Stimulated activated naive CD8-positive, alpha-beta T cell treated with anti-CD3 and anti-CD28 coated beads, Interleukin-15, Interleukin-2, amounts not matched to agents 100 ng/mL and 50 ng/mL, for 24 hours (primary cell): ENCODE results near the gene ZNG1F.
"Not testable (repeated sequence)": the region's sequence is repeated elsewhere in the genome, so short reads cannot be mapped to it uniquely, and the experiment has no call there.

Source experiments
- H3K27ac Mint-ChIP-seq: one replicate; pipeline ENCODE4 v1.8.0; 2021; ENCODE audit warnings: mild to moderate bottlenecking, mixed read lengths
- H3K27me3 Mint-ChIP-seq: one replicate; pipeline ENCODE4 v1.8.0; 2021; ENCODE audit warnings: mixed read lengths
- H3K36me3 Mint-ChIP-seq: one replicate; pipeline ENCODE4 v1.8.0; 2021; ENCODE audit warnings: low read depth, mixed read lengths
- H3K4me1 Mint-ChIP-seq: one replicate; pipeline ENCODE4 v1.8.0; 2021; ENCODE audit warnings: low read depth, mixed read lengths
- H3K4me3 Mint-ChIP-seq: one replicate; pipeline ENCODE4 v1.8.0; 2021; ENCODE audit warnings: mild to moderate bottlenecking, mixed read lengths
- H3K9me3 Mint-ChIP-seq: one replicate; pipeline ENCODE4 v1.8.0; 2021; ENCODE audit warnings: mixed read lengths

ZNG1F gene

GRCh38 chr9:41126746-41127446 is 62.2 kb downstream of the ZNG1F start:
- H3K27me3 Mint-ChIP-seq, H3K9me3 Mint-ChIP-seq, H3K4me1 Mint-ChIP-seq, H3K36me3 Mint-ChIP-seq, H3K4me3 Mint-ChIP-seq, H3K27ac Mint-ChIP-seq: not testable (repeated sequence)

- not testable (repeated sequence) for H3K27ac Mint-ChIP-seq, H3K9me3 Mint-ChIP-seq, H3K27me3 Mint-ChIP-seq, H3K4me3 Mint-ChIP-seq, H3K36me3 Mint-ChIP-seq, H3K4me1 Mint-ChIP-seq
Measured at GRCh38 chr9:41125936-41126335, 63.2 kb downstream of the ZNG1F start.

GRCh38 chr9:41125109-41125658 is 63.9 kb downstream of the ZNG1F start:
- not testable (repeated sequence) for H3K4me3 Mint-ChIP-seq, H3K27ac Mint-ChIP-seq, H3K4me1 Mint-ChIP-seq, H3K27me3 Mint-ChIP-seq, H3K36me3 Mint-ChIP-seq, H3K9me3 Mint-ChIP-seq

GRCh38 chr9:41124250-41125108 is 64.6 kb downstream of the ZNG1F start:
- not testable (repeated sequence) for H3K27me3 Mint-ChIP-seq, H3K27ac Mint-ChIP-seq, H3K4me3 Mint-ChIP-seq, H3K4me1 Mint-ChIP-seq, H3K36me3 Mint-ChIP-seq, H3K9me3 Mint-ChIP-seq

- not testable (repeated sequence) for H3K27ac Mint-ChIP-seq, H3K36me3 Mint-ChIP-seq, H3K27me3 Mint-ChIP-seq, H3K4me3 Mint-ChIP-seq, H3K4me1 Mint-ChIP-seq, H3K9me3 Mint-ChIP-seq
Measured at GRCh38 chr9:41123812-41124211, 65.3 kb downstream of the ZNG1F start.

- H3K27ac Mint-ChIP-seq, H3K4me3 Mint-ChIP-seq, H3K36me3 Mint-ChIP-seq, H3K27me3 Mint-ChIP-seq, H3K4me1 Mint-ChIP-seq, H3K9me3 Mint-ChIP-seq: not testable (repeated sequence)
Measured at GRCh38 chr9:41123396-41123795, 65.7 kb downstream of the ZNG1F start.

GRCh38 chr9:41120696-41121095 is 68.4 kb downstream of the ZNG1F start:
- H3K27me3 Mint-ChIP-seq, H3K9me3 Mint-ChIP-seq, H3K36me3 Mint-ChIP-seq, H3K4me3 Mint-ChIP-seq, H3K4me1 Mint-ChIP-seq, H3K27ac Mint-ChIP-seq: not testable (repeated sequence)

- H3K4me3 Mint-ChIP-seq, H3K27ac Mint-ChIP-seq, H3K36me3 Mint-ChIP-seq, H3K9me3 Mint-ChIP-seq, H3K27me3 Mint-ChIP-seq, H3K4me1 Mint-ChIP-seq: not testable (repeated sequence)
Measured at GRCh38 chr9:41119719-41120118, 69.4 kb downstream of the ZNG1F start.

GRCh38 chr9:41119311-41119710 is 69.8 kb downstream of the ZNG1F start:
- not testable (repeated sequence) for H3K27ac Mint-ChIP-seq, H3K9me3 Mint-ChIP-seq, H3K4me3 Mint-ChIP-seq, H3K36me3 Mint-ChIP-seq, H3K27me3 Mint-ChIP-seq, H3K4me1 Mint-ChIP-seq

- H3K9me3 Mint-ChIP-seq, H3K27ac Mint-ChIP-seq, H3K36me3 Mint-ChIP-seq, H3K4me1 Mint-ChIP-seq, H3K27me3 Mint-ChIP-seq, H3K4me3 Mint-ChIP-seq: not testable (repeated sequence)
Measured at GRCh38 chr9:41113348-41113747, 75.8 kb downstream of the ZNG1F start.

GRCh38 chr9:41111414-41111813 is 77.7 kb downstream of the ZNG1F start:
- H3K4me3 Mint-ChIP-seq, H3K4me1 Mint-ChIP-seq, H3K9me3 Mint-ChIP-seq, H3K27me3 Mint-ChIP-seq, H3K36me3 Mint-ChIP-seq, H3K27ac Mint-ChIP-seq: not testable (repeated sequence)

GRCh38 chr9:41110913-41111312 is 78.2 kb downstream of the ZNG1F start:
- H3K27ac Mint-ChIP-seq, H3K36me3 Mint-ChIP-seq, H3K9me3 Mint-ChIP-seq, H3K4me1 Mint-ChIP-seq, H3K27me3 Mint-ChIP-seq, H3K4me3 Mint-ChIP-seq: not testable (repeated sequence)

GRCh38 chr9:41109253-41109652 is 79.9 kb downstream of the ZNG1F start:
- H3K36me3 Mint-ChIP-seq, H3K4me1 Mint-ChIP-seq, H3K27ac Mint-ChIP-seq, H3K27me3 Mint-ChIP-seq, H3K9me3 Mint-ChIP-seq, H3K4me3 Mint-ChIP-seq: not testable (repeated sequence)

- not testable (repeated sequence) for H3K4me1 Mint-ChIP-seq, H3K9me3 Mint-ChIP-seq, H3K27me3 Mint-ChIP-seq, H3K4me3 Mint-ChIP-seq, H3K36me3 Mint-ChIP-seq, H3K27ac Mint-ChIP-seq
Measured at GRCh38 chr9:41108816-41109215, 80.3 kb downstream of the ZNG1F start.

- H3K27ac Mint-ChIP-seq, H3K36me3 Mint-ChIP-seq, H3K27me3 Mint-ChIP-seq, H3K9me3 Mint-ChIP-seq, H3K4me3 Mint-ChIP-seq, H3K4me1 Mint-ChIP-seq: not testable (repeated sequence)
Measured at GRCh38 chr9:41106472-41107116, 82.5 kb downstream of the ZNG1F start.
